PC-3 (cell line): ENCODE results near the gene KISS1R.

ENCODE experiments used
- CTCF ChIP-seq: fragments of 300-600 bp; sonication (generic); conservative IDR thresholded peaks from 2 replicates; pipeline ENCODE4 v1.5.1; 2017; ENCODE audit warnings: antibody characterized with exemption, low read depth, mild to moderate bottlenecking, low read length
- EZH2 ChIP-seq: fragments of 300-600 bp; sonication (generic); IDR thresholded peaks from one replicate; pipeline ENCODE4 v1.6.1; 2017; ENCODE audit warnings: antibody characterized with exemption, mild to moderate bottlenecking, low read length; ENCODE audit not compliant: unreplicated experiment
- EZH2phosphoT487 ChIP-seq: fragments of 300-600 bp; sonication (generic); IDR thresholded peaks from 2 replicates; pipeline ENCODE4 v1.6.1; 2018; ENCODE audit warnings: mild to moderate bottlenecking, antibody characterized with exemption, low read length, borderline replicate concordance

GRCh38 chr19:896999-897398 lies 20.1 kb upstream of the KISS1R start:
- TF ChIP-seq CTCF = no peak
- no peak for TF ChIP-seq EZH2
- no peak for TF ChIP-seq EZH2phosphoT487
